Breast epithelium (tissue), 4 donors: ENCODE data around the gene KERA. TPM values are rescaled to one million over a fixed set of nuclear protein-coding genes. Genes with fewer than 3 reads are reported as not detected.

Experiments used
- DNase-seq, 2 donors: peaks; one replicate each; pipeline ENCODE4 v3.0.0-alpha.2; 2019; ENCODE audit warnings: low spot score in 2 of 2
- H3K27ac ChIP-seq, 2 donors: fragments of 200-600 bp; sonication (generic) in 1 of 2; one replicate each; pipeline ENCODE4 v1.5.1; 2016 to 2019; ENCODE audit warnings: mild to moderate bottlenecking in 1 of 2
- H3K27me3 ChIP-seq, 2 donors: fragments of 200-600 bp; sonication (generic) in 1 of 2; one replicate each; pipeline versions ENCODE4 v1.5.1 to v1.6.0; 2017 to 2019; ENCODE audit warnings: control low read depth in 1 of 2, mild to moderate bottlenecking in 1 of 2
- H3K36me3 ChIP-seq: fragments of 200-600 bp; one replicate; pipeline ENCODE4 v1.5.1; 2019
- H3K4me1 ChIP-seq, 2 donors: fragments of 200-600 bp; sonication (generic); one replicate each; pipeline ENCODE4 v1.5.1; 2016 to 2019; ENCODE audit warnings: control low read depth in 1 of 2
- H3K4me3 ChIP-seq, 3 donors: fragments of 200-600 bp; sonication (generic); 1 replicate in 2 of 3; 2 replicates in 1 of 3; pipeline ENCODE4 v1.5.1; 2016 to 2019; ENCODE audit warnings: mild to moderate bottlenecking in 3 of 3, moderate library complexity in 2 of 3
- H3K9me3 ChIP-seq, 2 donors: fragments of 200-600 bp; sonication (generic) in 1 of 2; one replicate each; pipeline ENCODE4 v1.5.1; 2016 to 2019; ENCODE audit warnings: control low read depth in 1 of 2
- CTCF ChIP-seq, 3 donors: fragments of 450-650 bp; IDR thresholded peaks; one replicate each; pipeline ENCODE4 v1.5.1; 2016 to 2017; ENCODE audit warnings: antibody characterized with exemption in 3 of 3, mild to moderate bottlenecking in 3 of 3, moderate library complexity in 3 of 3
- POLR2A ChIP-seq: fragments of 450-650 bp; IDR thresholded peaks from one replicate; pipeline ENCODE4 v1.6.1; 2016; ENCODE audit warnings: antibody characterized with exemption, mild to moderate bottlenecking, moderate library complexity
- POLR2AphosphoS5 ChIP-seq, 3 donors: sonication (generic); formaldehyde crosslinking; IDR thresholded peaks; one replicate each; pipeline ENCODE4 v1.6.1; 2017; ENCODE audit warnings: antibody characterized with exemption in 3 of 3
- intact Hi-C: fragments of 100-400 bp; cut with DNase I; formaldehyde crosslinking; loops from one replicate; pipeline ENCODE4 v1.15.1; 2023; ENCODE audit warnings: low total_unique reads
- total RNA-seq, 3 donors: library from RNA; depleted of rRNA; stranded (reverse); fragments of >200 nt; gene quantifications; one replicate each; pipeline ENCODE4 v1.1.0, GENCODE V29; 2016

KERA gene
- total RNA-seq, 3 donors from 2014 or later: 0.15 to 0.33 TPM; not detected in 1

GRCh38 chr12:91073426-91073825 lies 15.6 kb upstream of the KERA start:
- intact Hi-C loops: no loop called here
- no peak overlapping the region for H3K27ac ChIP-seq

GRCh38 chr12:91072931-91073330 lies 15.1 kb upstream of the KERA start:
- no peak for DNase-seq
- Histone ChIP-seq H3K4me1 (no peaks in the 10 kb centered on the region), H3K27me3 (no peaks in the 10 kb centered on the region), H3K36me3 (no peaks in the 10 kb centered on the region), H3K4me3 (no peak overlapping the region), H3K27ac (no peak overlapping the region), H3K9me3 (no peaks in the 10 kb centered on the region)
- TF ChIP-seq CTCF (IDR thresholded peaks at IDR 0.05): no peak
- no peak for TF ChIP-seq POLR2AphosphoS5 (IDR thresholded peaks at IDR 0.05)
- no peak for TF ChIP-seq POLR2A
- intact Hi-C loops: no loop called here

More at GRCh38 chr12:91073426-91073825, 15.6 kb upstream of the KERA start:
- Histone ChIP-seq H3K4me1 (no peaks in the 10 kb centered on the region), H3K27me3 (no peaks in the 10 kb centered on the region), H3K36me3 (no peaks in the 10 kb centered on the region), H3K4me3 (no peak overlapping the region), H3K9me3 (no peaks in the 10 kb centered on the region)
- TF ChIP-seq POLR2A: no peak
- no peak for TF ChIP-seq POLR2AphosphoS5 (IDR thresholded peaks at IDR 0.05)
- TF ChIP-seq CTCF (IDR thresholded peaks at IDR 0.05): no peak
- no peak for DNase-seq

- Histone ChIP-seq H3K36me3 (no peaks in the 10 kb centered on the region), H3K4me1 (no peaks in the 10 kb centered on the region), H3K9me3 (no peaks in the 10 kb centered on the region), H3K4me3 (no peak overlapping the region), H3K27ac (no peak overlapping the region), H3K27me3 (no peaks in the 10 kb centered on the region)
- intact Hi-C loops: no loop called here
- DNase-seq: no peak
- TF ChIP-seq CTCF (IDR thresholded peaks at IDR 0.05) (no peak), POLR2A (no peak), POLR2AphosphoS5 (IDR thresholded peaks at IDR 0.05) (no peak)
Observed at GRCh38 chr12:91070936-91071335, 13.1 kb upstream of the KERA start.

GRCh38 chr12:91065396-91065795 lies 7.6 kb upstream of the KERA start:
- Histone ChIP-seq H3K27me3 (no peaks in the 10 kb centered on the region), H3K9me3 (no peaks in the 10 kb centered on the region), H3K36me3 (no peaks in the 10 kb centered on the region), H3K27ac (no peak overlapping the region), H3K4me3 (no peak overlapping the region), H3K4me1 (no peaks in the 10 kb centered on the region)
- no peak for TF ChIP-seq CTCF (IDR thresholded peaks at IDR 0.05)
- no peak for TF ChIP-seq POLR2A
- no peak for TF ChIP-seq POLR2AphosphoS5 (IDR thresholded peaks at IDR 0.05)
- no peak for DNase-seq
- intact Hi-C loops: no loop called here

GRCh38 chr12:91064640-91065039 lies 6.8 kb upstream of the KERA start:
- Histone ChIP-seq H3K9me3 (no peaks in the 10 kb centered on the region), H3K4me1 (no peaks in the 10 kb centered on the region), H3K27ac (no peak overlapping the region), H3K4me3 (no peak overlapping the region), H3K27me3 (no peaks in the 10 kb centered on the region), H3K36me3 (no peaks in the 10 kb centered on the region)
- DNase-seq: no peak
- TF ChIP-seq POLR2A (no peak), POLR2AphosphoS5 (IDR thresholded peaks at IDR 0.05) (no peak), CTCF (IDR thresholded peaks at IDR 0.05) (no peak)
- intact Hi-C loops: no loop called here
